Measurements from ENCODE around the gene HAAO.

GRCh38 chr2:42786561-42787345 lies 5.6 kb downstream of the HAAO start:
- TF ChIP-seq POLR2AphosphoS5 (IDR thresholded peaks at IDR 0.05; ENCODE audit: low read depth, low read length) (no peak), POLR2A (IDR thresholded peaks at IDR 0.05; ENCODE audit: low read depth, low read length) (no peak), TAF1 (IDR thresholded peaks at IDR 0.05; ENCODE audit: borderline replicate concordance, low read depth, low read length) (no peak)

All from GM12892 (cell line).